CD4-positive, alpha-beta memory T cell (primary cell): ENCODE measurements around the gene ACSM6. TPM values are rescaled to one million over a fixed set of nuclear protein-coding genes. Genes with fewer than 3 reads are reported as not detected.
"Not testable (repeated sequence)": the region's sequence is repeated elsewhere in the genome, so short reads cannot be mapped to it uniquely, and the experiment has no call there.

ENCODE experiments used
- CTCF ChIA-PET: fragments of 350-600 bp; sonication (Branson Sonifier 250); formaldehyde crosslinking; loops from one replicate; lab custom pipeline; 2021; ENCODE audit warnings: inconsistent platforms; ENCODE audit not compliant: partially characterized antibody; lab: Charles Lee
- POLR2A ChIA-PET: fragments of 350-600 bp; sonication (Branson Sonifier 250); formaldehyde crosslinking; loops from one replicate; lab custom pipeline; 2021; ENCODE audit not compliant: partially characterized antibody; lab: Charles Lee
- DNase-seq, 5 donors: peaks; one replicate each; pipeline versions ENCODE4 v3.0.0 to v3.0.0-alpha.2; 2020 to 2022; ENCODE audit warnings: mixed read lengths in 1 of 5
- H3K27ac ChIP-seq: one replicate; pipeline ENCODE4 v1.7.0; 2013; ENCODE audit warnings: low read depth, low read length
- H3K27me3 ChIP-seq: 2 replicates; pipeline ENCODE4 v1.7.0; 2013; ENCODE audit warnings: mild to moderate bottlenecking, low read length, moderate library complexity; ENCODE audit not compliant: insufficient read depth
- H3K36me3 ChIP-seq: 2 replicates; pipeline ENCODE4 v1.7.0; 2013; ENCODE audit warnings: mild to moderate bottlenecking, low read length, moderate library complexity; ENCODE audit not compliant: insufficient read depth
- H3K4me1 ChIP-seq: 2 replicates; pipeline ENCODE4 v1.7.0; 2013; ENCODE audit warnings: mild to moderate bottlenecking, low read length, moderate library complexity; ENCODE audit not compliant: insufficient read depth
- H3K4me3 ChIP-seq, 2 donors: one replicate each; pipeline ENCODE4 v1.7.0; 2013; ENCODE audit warnings: low read length in 2 of 2, mild to moderate bottlenecking in 1 of 2
- H3K9me3 ChIP-seq, 2 donors: one replicate each; pipeline ENCODE4 v1.7.0; 2013; ENCODE audit warnings: low read length in 2 of 2, control low read depth in 1 of 2; ENCODE audit not compliant: control insufficient read depth in 1 of 2
- H3K27ac Mint-ChIP-seq, 7 donors: one replicate each; pipeline ENCODE4 v1.8.0; 2020 to 2021; ENCODE audit warnings: mixed read lengths in 7 of 7, mild to moderate bottlenecking in 6 of 7, inconsistent platforms in 3 of 7, moderate library complexity in 3 of 7
- H3K27me3 Mint-ChIP-seq, 2 donors: one replicate each; pipeline ENCODE4 v1.8.0; 2020 to 2021; ENCODE audit warnings: mixed read lengths in 2 of 2
- H3K36me3 Mint-ChIP-seq, 2 donors: one replicate each; pipeline ENCODE4 v1.8.0; 2020 to 2021; ENCODE audit warnings: mixed read lengths in 2 of 2, inconsistent platforms in 1 of 2, mild to moderate bottlenecking in 1 of 2
- H3K4me1 Mint-ChIP-seq, 4 donors: one replicate each; pipeline ENCODE4 v1.8.0; 2020 to 2021; ENCODE audit warnings: mixed read lengths in 4 of 4, mild to moderate bottlenecking in 1 of 4
- H3K4me3 Mint-ChIP-seq, 8 donors: one replicate each; pipeline ENCODE4 v1.8.0; 2020 to 2021; ENCODE audit warnings: mixed read lengths in 8 of 8, mild to moderate bottlenecking in 7 of 8, moderate library complexity in 6 of 8, inconsistent platforms in 3 of 8
- H3K9me3 Mint-ChIP-seq, 8 donors: one replicate each; pipeline ENCODE4 v1.8.0; 2020 to 2021; ENCODE audit warnings: mixed read lengths in 8 of 8, mild to moderate bottlenecking in 5 of 8, inconsistent platforms in 3 of 8, moderate library complexity in 1 of 8
- intact Hi-C: fragments of 100-400 bp; cut with micrococcal nuclease; formaldehyde crosslinking; loops from one replicate; pipeline ENCODE4 v1.15.1; 2023
- polyA plus RNA-seq, 2 donors: library from polyadenylated mRNA; unstranded; fragments of 300-500 nt; fragmentation: Illumina TruSeq; gene quantifications; one replicate each; pipeline ENCODE4 v1.2.3, GENCODE V29; 2021
- total RNA-seq, 2 experiments: library from RNA; stranded (reverse); gene quantifications; one replicate each; pipeline ENCODE4 v1.2.3, GENCODE V29; 2021

ACSM6 gene
- total and polyA plus RNA-seq, 4 experiments from 2014 or later = not detected

GRCh38 chr10:95230677-95231586 is 36.9 kb downstream of the ACSM6 start:
- H3K9me3 ChIP-seq, intact Hi-C loops, CTCF ChIA-PET, H3K27ac ChIP-seq, H3K9me3 Mint-ChIP-seq, H3K4me1 ChIP-seq, H3K27me3 ChIP-seq, H3K36me3 ChIP-seq, POLR2A ChIA-PET, H3K36me3 Mint-ChIP-seq: not testable (repeated sequence)
- peak overlapping the region; percentile 11 to 26 for H3K4me3 ChIP-seq
- peaks cover 8 to 10% of the 10 kb centered on the region in 2 donors for H3K27me3 Mint-ChIP-seq
- peak overlapping the region in 4 of 7 donors; percentile 35 to 83 (median 54) for H3K27ac Mint-ChIP-seq
- H3K4me1 Mint-ChIP-seq = peaks cover 6 to 21% (median 8%) of the 10 kb centered on the region in 4 donors
- DNase-seq = peak in 4 of 5 donors; percentile 13 to 42 (median 39)
- H3K4me3 Mint-ChIP-seq = peak overlapping the region; percentile 64 to 84 (median 81)

- H3K27me3 Mint-ChIP-seq = peaks cover 8 to 13% of the 10 kb centered on the region in 2 donors
- no peak overlapping the region for H3K27ac Mint-ChIP-seq
- H3K4me1 ChIP-seq = no peaks in the 10 kb centered on the region
- H3K27ac ChIP-seq = no peak overlapping the region
- peak overlapping the region in 1 of 8 donors; percentile 29 for H3K4me3 Mint-ChIP-seq
- ChIA-PET POLR2A (no interaction called here), CTCF (interaction anchor here (1.0 to 1.9 kb wide), 2 partner anchors 10 to 13 kb away, joined by 3 to 5 read pairs; no protein-coding TSS in a partner anchor)
- no peaks in the 10 kb centered on the region for H3K27me3 ChIP-seq
- H3K4me3 ChIP-seq = no peak overlapping the region
- peaks cover 0 to 3% of the 10 kb centered on the region in 2 donors for H3K36me3 Mint-ChIP-seq
- intact Hi-C loops = no loop called here
- no peak for DNase-seq
- no peaks in the 10 kb centered on the region for H3K9me3 ChIP-seq
- H3K36me3 ChIP-seq = no peaks in the 10 kb centered on the region
- peaks cover 0 to 6% (median 3%) of the 10 kb centered on the region in 8 donors for H3K9me3 Mint-ChIP-seq
- H3K4me1 Mint-ChIP-seq = peaks cover 6 to 32% (median 11%) of the 10 kb centered on the region in 4 donors
Measured at GRCh38 chr10:95233377-95234034, 39.5 kb downstream of the ACSM6 start.

GRCh38 chr10:95234951-95235350 is 40.9 kb downstream of the ACSM6 start:
- H3K27ac Mint-ChIP-seq = no peak overlapping the region
- H3K27ac ChIP-seq = no peak overlapping the region
- intact Hi-C loops = no loop called here
- peaks cover 0 to 3% of the 10 kb centered on the region in 2 donors for H3K36me3 Mint-ChIP-seq
- ChIA-PET POLR2A (no interaction called here), CTCF (interaction anchor here (2.2 kb wide), 1 partner anchor 11 kb away, joined by 9 read pairs; no protein-coding TSS in a partner anchor)
- H3K4me1 Mint-ChIP-seq = peaks cover 6 to 32% (median 11%) of the 10 kb centered on the region in 4 donors
- H3K27me3 Mint-ChIP-seq = peaks cover 5 to 13% of the 10 kb centered on the region in 2 donors
- H3K27me3 ChIP-seq = no peaks in the 10 kb centered on the region
- no peak overlapping the region for H3K4me3 Mint-ChIP-seq
- no peaks in the 10 kb centered on the region for H3K9me3 ChIP-seq
- no peak for DNase-seq
- no peaks in the 10 kb centered on the region for H3K36me3 ChIP-seq
- no peaks in the 10 kb centered on the region for H3K4me1 ChIP-seq
- no peak overlapping the region for H3K4me3 ChIP-seq
- H3K9me3 Mint-ChIP-seq = peaks cover 0 to 5% (median 3%) of the 10 kb centered on the region in 8 donors

GRCh38 chr10:95235676-95236067 is 41.6 kb downstream of the ACSM6 start:
- intact Hi-C loops = no loop called here
- CTCF ChIA-PET = interaction anchor here (2.2 kb wide), 1 partner anchor 10 kb away, joined by 9 read pairs; no protein-coding TSS in a partner anchor
- H3K36me3 ChIP-seq = no peaks in the 10 kb centered on the region

GRCh38 chr10:95236068-95236903 is 42.2 kb downstream of the ACSM6 start:
- H3K4me3 ChIP-seq = no peak overlapping the region
- no peaks in the 10 kb centered on the region for H3K9me3 ChIP-seq
- H3K27me3 Mint-ChIP-seq = peaks cover 2 to 8% of the 10 kb centered on the region in 2 donors
- H3K9me3 Mint-ChIP-seq = peaks cover 0 to 5% (median under 1%) of the 10 kb centered on the region in 8 donors
- peaks cover 0 to 21% (median 4%) of the 10 kb centered on the region in 4 donors for H3K4me1 Mint-ChIP-seq
- H3K27ac ChIP-seq = no peak overlapping the region
- H3K4me3 Mint-ChIP-seq = peak overlapping the region in 1 of 8 donors; percentile 8
- intact Hi-C loops = no loop called here
- CTCF ChIA-PET = interaction anchor here (2.2 kb wide), 1 partner anchor 9 kb away, joined by 9 read pairs; no protein-coding TSS in a partner anchor
- H3K27ac Mint-ChIP-seq = peak overlapping the region in 4 of 7 donors; percentile 24 to 55 (median 42)
- H3K36me3 ChIP-seq = no peaks in the 10 kb centered on the region
- peaks cover 0 to under 1% of the 10 kb centered on the region in 2 donors for H3K36me3 Mint-ChIP-seq
- no peak for DNase-seq
- POLR2A ChIA-PET = no interaction called here
- H3K4me1 ChIP-seq = no peaks in the 10 kb centered on the region
- H3K27me3 ChIP-seq = no peaks in the 10 kb centered on the region

More at GRCh38 chr10:95235676-95236067, 41.6 kb downstream of the ACSM6 start:
- Mint-ChIP-seq H3K36me3 (peaks cover 0 to 3% of the 10 kb centered on the region in 2 donors), H3K27me3 (peaks cover 2 to 10% of the 10 kb centered on the region in 2 donors), H3K4me3 (no peak overlapping the region), H3K4me1 (peaks cover 3 to 27% (median 8%) of the 10 kb centered on the region in 4 donors), H3K27ac (peak overlapping the region in 3 of 7 donors; percentile 37 to 55 (median 41)), H3K9me3 (peaks cover 0 to 5% (median 2%) of the 10 kb centered on the region in 8 donors)
- H3K27me3 ChIP-seq = no peaks in the 10 kb centered on the region
- no peak for DNase-seq
- POLR2A ChIA-PET = no interaction called here
- H3K4me3 ChIP-seq = no peak overlapping the region
- H3K27ac ChIP-seq = no peak overlapping the region
- no peaks in the 10 kb centered on the region for H3K9me3 ChIP-seq
- no peaks in the 10 kb centered on the region for H3K4me1 ChIP-seq

- Histone ChIP-seq H3K27me3 (no peaks in the 10 kb centered on the region), H3K27ac (no peak overlapping the region), H3K4me1 (no peaks in the 10 kb centered on the region), H3K9me3 (no peaks in the 10 kb centered on the region), H3K4me3 (no peak overlapping the region), H3K36me3 (no peaks in the 10 kb centered on the region)
- peaks cover 0 to 5% (median 0%) of the 10 kb centered on the region in 8 donors for H3K9me3 Mint-ChIP-seq
- peaks cover 0 to 18% (median 4%) of the 10 kb centered on the region in 4 donors for H3K4me1 Mint-ChIP-seq
- intact Hi-C loops = no loop called here
- peak overlapping the region in 4 of 7 donors; percentile 23 to 83 (median 60) for H3K27ac Mint-ChIP-seq
- H3K4me3 Mint-ChIP-seq = peak overlapping the region in 2 of 8 donors; percentile 1 to 15
- H3K36me3 Mint-ChIP-seq = no peaks in the 10 kb centered on the region
- H3K27me3 Mint-ChIP-seq = peaks cover 2 to 6% of the 10 kb centered on the region in 2 donors
- ChIA-PET CTCF (interaction anchor here (1.0 kb wide), 1 partner anchor 8 kb away, joined by 7 read pairs; no protein-coding TSS in a partner anchor), POLR2A (no interaction called here)
- DNase-seq = no peak
Measured at GRCh38 chr10:95237376-95238170, 43.5 kb downstream of the ACSM6 start.
